Measurements from ENCODE around the gene IQSEC2. TPM values are rescaled to one million over a fixed set of nuclear protein-coding genes. Genes with fewer than 3 reads are reported as not detected.

IQSEC2 gene
- total and polyA plus RNA-seq, 9 of the 15 experiments (the other 6 are each of a cell fraction or from before 2014, with no cell fraction given), result 2.7 to 41.8 (median 20.1) TPM

- Histone ChIP-seq H3K9ac (ENCODE audit: insufficient read depth in 1 of 2, low read depth in 2 of 2, low read length in 2 of 2) (peak overlapping the region in 1 of 2 experiments; percentile 26; a peak in 2 of 4 replicates), H3K4me3 (no peak overlapping the region), H3K36me3 (ENCODE audit: control insufficient read depth, insufficient read depth, low read length) (peaks cover 35% of the 10 kb centered on the region; the same call in 2 of the 3 replicates), H4K20me1 (replicated peaks; ENCODE audit: control insufficient read depth, insufficient read depth, low read length) (no peaks in the 10 kb centered on the region; the same call in 1 of the 2 replicates), H3K4me1 (replicated peaks in 1 of 2; ENCODE audit: control insufficient read depth in 2 of 2, insufficient read depth in 2 of 2, low read length in 2 of 2) (peaks cover 0 to 7% of the 10 kb centered on the region in 2 experiments; a peak in 1 of 5 replicates), H3K27ac (ENCODE audit: extremely low read depth, low read depth, low read length) (no peak overlapping the region), H3K79me2 (ENCODE audit: control insufficient read depth, insufficient read depth, low read length) (no peaks in the 10 kb centered on the region), H3K9me3 (replicated peaks; ENCODE audit: control insufficient read depth, insufficient read depth, low read depth, low read length) (no peaks in the 10 kb centered on the region), H3K9me1 (ENCODE audit: control insufficient read depth, insufficient read depth, low read length) (no peaks in the 10 kb centered on the region), H2AFZ (ENCODE audit: low read depth, low read length) (no peak overlapping the region), H3K4me2 (ENCODE audit: insufficient read depth, low read length) (no peak overlapping the region), H3K27me3 (ENCODE audit: control insufficient read depth in 2 of 2, insufficient read depth in 2 of 2, low read length in 2 of 2) (no peaks in the 10 kb centered on the region)
- BruUV-seq (replicated peaks), result no TSS peak
- ATAC-seq (no peak), DNase-seq (ENCODE audit: extremely low read depth in 1 of 4, low spot score in 3 of 4) (no peak), FAIRE-seq (no peak)
- 77% methylated on average over 7 of the region's 20 CpGs for WGBS (ENCODE audit: insufficient coverage, low coverage, missing lambda C conversion rate)
- intact Hi-C loops (cut with micrococcal nuclease), result no loop called here
- ChIA-PET POLR2A (interaction anchor here (0.8 to 1.5 kb wide), 4 partner anchors 11 to 17 kb away, joined by 3 to 9 read pairs (median 4); partner anchors contain the start of gene KDM5C), CTCF (ENCODE audit: low intra/inter-chr PET ratio) (no interaction called here)
- TF ChIP-seq KLF6 (CRISPR knock-in tag; IDR thresholded peaks at IDR 0.05; ENCODE audit: borderline replicate concordance) (no peak), SMARCA5 (IDR thresholded peaks at IDR 0.05) (no peak), ZKSCAN8 (CRISPR knock-in tag; IDR thresholded peaks at IDR 0.05) (no peak), ATF2 (CRISPR knock-in tag; IDR thresholded peaks at IDR 0.05) (no peak), TAF7 (tag; IDR thresholded peaks at IDR 0.05) (no peak), MLLT1 (IDR thresholded peaks at IDR 0.05) (no peak), PHF20 (IDR thresholded peaks at IDR 0.05; ENCODE audit: partially characterized antibody) (no peak), POLR2G (IDR thresholded peaks at IDR 0.05; ENCODE audit: low read depth, low read length) (peak; percentile 59), ZNF263 (CRISPR knock-in tag; IDR thresholded peaks at IDR 0.05; ENCODE audit: borderline replicate concordance) (no peak), RBFOX2 (IDR thresholded peaks at IDR 0.05; ENCODE audit: low read depth, low read length) (peak; percentile 57)
- in situ Hi-C loops (cut with MboI), result no loop called here
Observed at GRCh38 chrX:53236025-53236679, 45.2 kb downstream of the IQSEC2 start.

Measured in K562 (cell line).